ENCODE measurements around the gene PPWD1. TPM values are rescaled to one million over a fixed set of nuclear protein-coding genes. Genes with fewer than 3 reads are reported as not detected.
"Not testable (repeated sequence)": the region's sequence is repeated elsewhere in the genome, so short reads cannot be mapped to it uniquely, and the experiment has no call there.

Gene PPWD1
- total and polyA plus RNA-seq, 10 donors: 27.6 to 108 (median 56.4) TPM

- Histone ChIP-seq H3K9me3 (no peaks in the 10 kb centered on the region), H3K36me3 (peaks cover 0 to 100% (median 78%) of the 10 kb centered on the region in 6 donors), H3K27ac (no peak overlapping the region), H3K4me3 (no peak overlapping the region), H3K27me3 (replicated peaks in 1 of 7) (no peaks in the 10 kb centered on the region), H3K4me1 (peaks cover 0 to 6% (median 0%) of the 10 kb centered on the region in 6 donors)
- TF ChIP-seq POLR2A (IDR thresholded peaks at IDR 0.05): no peak
- TF ChIP-seq CTCF (IDR thresholded peaks at IDR 0.05 in 8 of 11, conservative IDR thresholded peaks at IDR 0.05 in 3 of 11): no peak
- no peak for TF ChIP-seq POLR2AphosphoS5 (IDR thresholded peaks at IDR 0.05)
- 85 to 90% (median 88%) methylated on average over 4 of the region's 4 CpGs for WGBS, 5 donors
- no peak for DNase-seq
- intact Hi-C loops (cut with DNase I; ENCODE audit: low total_unique reads): no loop called here
These were observed 49.3 kb downstream of the PPWD1 start for GRCh38 chr5:65612298-65612907.

GRCh38 chr5:65620021-65620420, 56.9 kb downstream of the PPWD1 start:
- Histone ChIP-seq H3K4me1 (peaks cover 24 to 70% (median 41%) of the 10 kb centered on the region in 6 donors), H3K9me3 (no peaks in the 10 kb centered on the region), H3K4me3 (no peak overlapping the region), H3K27me3 (replicated peaks in 1 of 7) (no peaks in the 10 kb centered on the region), H3K27ac (no peak overlapping the region), H3K36me3 (peaks cover 0 to 44% (median 20%) of the 10 kb centered on the region in 6 donors)
- TF ChIP-seq POLR2AphosphoS5 (IDR thresholded peaks at IDR 0.05) (no peak), POLR2A (IDR thresholded peaks at IDR 0.05) (no peak), CTCF (IDR thresholded peaks at IDR 0.05 in 8 of 11, conservative IDR thresholded peaks at IDR 0.05 in 3 of 11) (no peak)
- intact Hi-C loops (cut with DNase I; ENCODE audit: low total_unique reads): no loop called here
- WGBS, 5 donors: 88 to 96% (median 93%) methylated on average over 4 of the region's 4 CpGs
- DNase-seq: no peak

- intact Hi-C loops (cut with DNase I; ENCODE audit: low total_unique reads); H3K27ac ChIP-seq; H3K9me3 ChIP-seq; DNase-seq; H3K27me3 ChIP-seq (replicated peaks in 1 of 7): not testable (repeated sequence)
- peaks cover 32 to 85% (median 59%) of the 10 kb centered on the region in 6 donors for H3K4me1 ChIP-seq
- peaks cover 0 to 25% (median 6%) of the 10 kb centered on the region in 6 donors for H3K36me3 ChIP-seq
- 81 to 91% (median 86%) methylated on average over 4 of the region's 4 CpGs for WGBS, 5 donors
- peak overlapping the region in 2 of 8 donors; percentile 2 to 3 for H3K4me3 ChIP-seq
These were observed 58.9 kb downstream of the PPWD1 start for GRCh38 chr5:65621961-65622360.

GRCh38 chr5:65623482-65623881, 60.4 kb downstream of the PPWD1 start:
- TF ChIP-seq POLR2A (IDR thresholded peaks at IDR 0.05): no peak
- WGBS, 5 donors: 6 to 14% (median 11%) methylated on average over 9 of the region's 9 CpGs
- DNase-seq: no peak
- H3K9me3 ChIP-seq: no peaks in the 10 kb centered on the region
- peaks cover 32 to 86% (median 65%) of the 10 kb centered on the region in 6 donors for H3K4me1 ChIP-seq
- peaks cover 0 to 16% (median 0%) of the 10 kb centered on the region in 6 donors for H3K36me3 ChIP-seq
- H3K27ac ChIP-seq: peak overlapping the region; percentile 78 to 95 (median 92)
- no peaks in the 10 kb centered on the region for H3K27me3 ChIP-seq (replicated peaks in 1 of 7)
- intact Hi-C loops (cut with DNase I; ENCODE audit: low total_unique reads): no loop called here
- peak overlapping the region; percentile 75 to 95 (median 88) for H3K4me3 ChIP-seq

- intact Hi-C loops (cut with DNase I; ENCODE audit: low total_unique reads): no loop called here
- 0 to 1% (median 0%) methylated on average over 31 to 32 of the region's 32 CpGs for WGBS, 5 donors
- TF ChIP-seq POLR2AphosphoS5 (IDR thresholded peaks at IDR 0.05) (peak; percentile 85 to 90 (median 85)), POLR2A (IDR thresholded peaks at IDR 0.05) (no peak), CTCF (IDR thresholded peaks at IDR 0.05 in 8 of 11, conservative IDR thresholded peaks at IDR 0.05 in 3 of 11) (peak in 3 of 11 experiments; percentile 6 to 20 (median 18))
- Histone ChIP-seq H3K9me3 (no peaks in the 10 kb centered on the region), H3K27ac (peak within 1 kb of the TSS; percentile 78 to 95 (median 92)), H3K36me3 (peaks cover 0 to 19% (median 1%) of the 10 kb centered on the region in 6 donors), H3K27me3 (replicated peaks in 1 of 7) (no peaks in the 10 kb centered on the region), H3K4me3 (peak within 1 kb of the TSS; percentile 75 to 95 (median 88)), H3K4me1 (peaks cover 32 to 80% (median 60%) of the 10 kb centered on the region in 6 donors)
- peak; percentile 98 for DNase-seq
These were observed 61.0 kb downstream of the PPWD1 start, which contains the start of gene TRIM23 for GRCh38 chr5:65624025-65624570. TRIM23 (minus strand) TSS chr5:65624333; CDS start chr5:65624274, 59 bp downstream.

All from spleen (tissue), 11 donors.